ENCODE measurements around the gene LBH.

DNA sequence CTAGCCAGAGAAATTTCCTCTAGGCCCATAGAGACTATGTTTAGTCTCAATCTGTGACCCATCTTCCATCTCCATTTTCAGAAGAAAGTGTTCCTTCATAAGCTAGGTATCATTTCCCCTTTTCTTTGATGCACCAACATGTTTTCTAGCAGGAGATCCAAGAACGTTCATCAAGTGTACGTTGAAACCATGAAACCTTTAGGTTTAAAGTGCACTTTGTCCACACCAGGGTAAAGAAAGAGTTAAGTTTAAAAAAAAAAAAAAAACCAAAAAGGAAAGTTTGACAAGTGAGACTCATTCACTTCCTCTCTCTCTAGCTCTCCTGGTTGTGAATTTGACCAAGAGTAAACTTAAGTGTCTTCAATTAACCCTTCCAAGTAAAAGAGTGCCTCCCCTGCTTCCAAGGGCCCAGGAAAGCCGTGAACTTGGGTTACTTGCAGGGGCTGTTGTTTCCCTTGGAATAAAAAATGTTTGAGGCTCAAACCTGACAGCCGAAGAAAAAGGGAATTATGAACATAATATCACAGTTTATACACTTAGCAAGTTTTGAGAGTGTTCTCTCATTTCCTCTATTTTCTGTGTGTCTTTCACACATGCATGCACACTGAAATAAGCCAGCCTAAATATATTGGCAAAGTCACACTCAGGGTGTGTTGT lies 56.7 kb downstream of the LBH start:
- no peak for TF ChIP-seq GATA2 (IDR thresholded peaks at IDR 0.05; ENCODE audit: low read depth, low read length)
- TF ChIP-seq GATA3 (IDR thresholded peaks at IDR 0.05; ENCODE audit: low read depth, low read length): no peak
